Activated CD4-positive, alpha-beta T cell treated with anti-CD3 and anti-CD28 coated beads, Interleukin-2, amount 10 ng/mL, durations not matched to agents 24 days and 14 days (primary cell): ENCODE results near the gene FHIP1B. TPM values are rescaled to one million over a fixed set of nuclear protein-coding genes. Genes with fewer than 3 reads are reported as not detected.

Experiments
- DNase-seq: peaks from one replicate; pipeline ENCODE4 v3.0.0; 2022
- H3K27ac Mint-ChIP-seq: one replicate; pipeline ENCODE4 v1.8.0; 2022; ENCODE audit warnings: mild to moderate bottlenecking, mixed read lengths
- H3K27me3 Mint-ChIP-seq: one replicate; pipeline ENCODE4 v1.8.0; 2022; ENCODE audit warnings: mixed read lengths
- H3K36me3 Mint-ChIP-seq: one replicate; pipeline ENCODE4 v1.8.0; 2022; ENCODE audit warnings: low read depth, mild to moderate bottlenecking, mixed read lengths
- H3K4me1 Mint-ChIP-seq: one replicate; pipeline ENCODE4 v1.8.0; 2021; ENCODE audit warnings: mixed read lengths
- H3K4me3 Mint-ChIP-seq: one replicate; pipeline ENCODE4 v1.8.0; 2022; ENCODE audit warnings: mild to moderate bottlenecking, moderate library complexity, mixed read lengths
- H3K9me3 Mint-ChIP-seq: one replicate; pipeline ENCODE4 v1.8.0; 2021; ENCODE audit warnings: mixed read lengths
- intact Hi-C: fragments of 100-400 bp; cut with micrococcal nuclease; formaldehyde crosslinking; loops from one replicate; pipeline ENCODE4 v1.15.1; 2023
- total RNA-seq: library from RNA; stranded (reverse); gene quantifications from 2 replicates; pipeline ENCODE4 v1.2.3, GENCODE V29; 2022

Gene FHIP1B
- total RNA-seq, 1 donor from 2014 or later, result 19.3 TPM

GRCh38 chr11:6205366-6205765 is 29.1 kb downstream of the FHIP1B start, which contains the start of gene C11orf42:
Gene C11orf42 (plus strand): TSS chr11:6205557. CDS start chr11:6205616, 59 bp downstream.
- peak; percentile 51 for DNase-seq
- intact Hi-C loops, result no loop called here
- H3K4me1 Mint-ChIP-seq, result peaks cover 27% of the 10 kb centered on the region
- no peaks in the 10 kb centered on the region for H3K9me3 Mint-ChIP-seq
- no peak within 1 kb of the TSS for H3K27ac Mint-ChIP-seq
- no peak within 1 kb of the TSS for H3K4me3 Mint-ChIP-seq
- no peaks in the 10 kb centered on the region for H3K27me3 Mint-ChIP-seq
- peaks cover 8% of the 10 kb centered on the region for H3K36me3 Mint-ChIP-seq

- H3K36me3 Mint-ChIP-seq, result peaks cover 6% of the 10 kb centered on the region
- no peak overlapping the region for H3K27ac Mint-ChIP-seq
- H3K27me3 Mint-ChIP-seq, result no peaks in the 10 kb centered on the region
- H3K4me3 Mint-ChIP-seq, result no peak overlapping the region
- H3K4me1 Mint-ChIP-seq, result peaks cover 27% of the 10 kb centered on the region
- no peaks in the 10 kb centered on the region for H3K9me3 Mint-ChIP-seq
- intact Hi-C loops, result no loop called here
- peak; percentile 48 for DNase-seq
These were observed 29.7 kb downstream of the FHIP1B start for GRCh38 chr11:6204706-6205105.

GRCh38 chr11:6203327-6203726 is 31.1 kb downstream of the FHIP1B start:
- peak overlapping the region; percentile 41 for H3K27ac Mint-ChIP-seq
- H3K36me3 Mint-ChIP-seq, result peaks cover 3% of the 10 kb centered on the region
- DNase-seq, result peak; percentile 75
- H3K4me1 Mint-ChIP-seq, result peaks cover 27% of the 10 kb centered on the region
- no peaks in the 10 kb centered on the region for H3K27me3 Mint-ChIP-seq
- intact Hi-C loops, result loop anchor here (2.0 kb wide), 1 partner anchor 31 kb away; the partner anchor contains the start of gene FHIP1B
- H3K9me3 Mint-ChIP-seq, result no peaks in the 10 kb centered on the region
- H3K4me3 Mint-ChIP-seq, result peak overlapping the region; percentile 18

- Mint-ChIP-seq H3K36me3 (peaks cover 3% of the 10 kb centered on the region), H3K4me3 (no peak overlapping the region), H3K27me3 (no peaks in the 10 kb centered on the region), H3K9me3 (no peaks in the 10 kb centered on the region), H3K4me1 (peaks cover 30% of the 10 kb centered on the region), H3K27ac (no peak overlapping the region)
- intact Hi-C loops, result loop anchor here (2.0 kb wide), 1 partner anchor 33 kb away; the partner anchor contains the start of gene FHIP1B
- DNase-seq, result peak; percentile 31
These were observed 32.4 kb downstream of the FHIP1B start for GRCh38 chr11:6202041-6202440.

GRCh38 chr11:6201481-6201880 is 33.0 kb downstream of the FHIP1B start:
- Mint-ChIP-seq H3K27ac (no peak overlapping the region), H3K4me3 (no peak overlapping the region), H3K27me3 (no peaks in the 10 kb centered on the region), H3K4me1 (peaks cover 32% of the 10 kb centered on the region), H3K9me3 (no peaks in the 10 kb centered on the region), H3K36me3 (peaks cover 3% of the 10 kb centered on the region)
- DNase-seq, result peak; percentile 47
- intact Hi-C loops, result no loop called here

- Mint-ChIP-seq H3K27ac (peak overlapping the region; percentile 17), H3K4me1 (peaks cover 37% of the 10 kb centered on the region), H3K4me3 (no peak overlapping the region), H3K36me3 (peaks cover 3% of the 10 kb centered on the region), H3K27me3 (no peaks in the 10 kb centered on the region), H3K9me3 (no peaks in the 10 kb centered on the region)
- intact Hi-C loops, result no loop called here
- peak; percentile 49 for DNase-seq
These were observed 33.5 kb downstream of the FHIP1B start for GRCh38 chr11:6200975-6201374.

GRCh38 chr11:6199174-6199810 is 35.1 kb downstream of the FHIP1B start, which contains the start of gene OR52W1:
Gene OR52W1 (plus strand): TSS chr11:6199224. CDS start chr11:6199224, 0 bp downstream.
- H3K4me1 Mint-ChIP-seq, result peaks cover 37% of the 10 kb centered on the region
- peak; percentile 44 for DNase-seq
- H3K4me3 Mint-ChIP-seq, result no peak within 1 kb of the TSS
- no peak within 1 kb of the TSS for H3K27ac Mint-ChIP-seq
- intact Hi-C loops, result no loop called here
- no peaks in the 10 kb centered on the region for H3K27me3 Mint-ChIP-seq
- H3K9me3 Mint-ChIP-seq, result no peaks in the 10 kb centered on the region
- H3K36me3 Mint-ChIP-seq, result peaks cover 3% of the 10 kb centered on the region

GRCh38 chr11:6197466-6198200 is 36.8 kb downstream of the FHIP1B start:
- peak; percentile 43 for DNase-seq
- Mint-ChIP-seq H3K36me3 (no peaks in the 10 kb centered on the region), H3K27me3 (no peaks in the 10 kb centered on the region), H3K4me1 (peaks cover 23% of the 10 kb centered on the region), H3K9me3 (no peaks in the 10 kb centered on the region), H3K27ac (no peak overlapping the region), H3K4me3 (no peak overlapping the region)
- intact Hi-C loops, result no loop called here

GRCh38 chr11:6196396-6196795 is 38.0 kb downstream of the FHIP1B start:
- no peaks in the 10 kb centered on the region for H3K9me3 Mint-ChIP-seq
- peaks cover 18% of the 10 kb centered on the region for H3K4me1 Mint-ChIP-seq
- peaks cover 4% of the 10 kb centered on the region for H3K27me3 Mint-ChIP-seq
- no peak overlapping the region for H3K27ac Mint-ChIP-seq
- H3K4me3 Mint-ChIP-seq, result no peak overlapping the region
- peak; percentile 57 for DNase-seq
- intact Hi-C loops, result no loop called here
- H3K36me3 Mint-ChIP-seq, result no peaks in the 10 kb centered on the region

GRCh38 chr11:6194065-6194581 is 40.3 kb downstream of the FHIP1B start:
- H3K36me3 Mint-ChIP-seq, result no peaks in the 10 kb centered on the region

GRCh38 chr11:6191742-6192141 is 42.7 kb downstream of the FHIP1B start:
- intact Hi-C loops, result no loop called here
- Mint-ChIP-seq H3K27me3 (peaks cover 4% of the 10 kb centered on the region), H3K4me3 (no peak overlapping the region), H3K9me3 (no peaks in the 10 kb centered on the region), H3K27ac (no peak overlapping the region), H3K4me1 (peaks cover 11% of the 10 kb centered on the region), H3K36me3 (no peaks in the 10 kb centered on the region)
- no peak for DNase-seq

More at GRCh38 chr11:6194065-6194581, 40.3 kb downstream of the FHIP1B start:
- no peak overlapping the region for H3K27ac Mint-ChIP-seq
- H3K4me1 Mint-ChIP-seq, result peaks cover 13% of the 10 kb centered on the region
- peaks cover 4% of the 10 kb centered on the region for H3K27me3 Mint-ChIP-seq
- intact Hi-C loops, result no loop called here
- no peaks in the 10 kb centered on the region for H3K9me3 Mint-ChIP-seq
- DNase-seq, result no peak
- H3K4me3 Mint-ChIP-seq, result no peak overlapping the region

GRCh38 chr11:6175440-6175839 is 59.0 kb downstream of the FHIP1B start:
- Mint-ChIP-seq H3K4me1 (peaks cover 2% of the 10 kb centered on the region), H3K9me3 (no peaks in the 10 kb centered on the region), H3K36me3 (no peaks in the 10 kb centered on the region), H3K27me3 (peaks cover 23% of the 10 kb centered on the region), H3K27ac (no peak overlapping the region), H3K4me3 (no peak overlapping the region)
- DNase-seq, result no peak
- intact Hi-C loops, result no loop called here

GRCh38 chr11:6170226-6170625 is 64.2 kb downstream of the FHIP1B start, which contains the start of gene OR52B2:
Gene OR52B2 (minus strand): TSS chr11:6170326. CDS start chr11:6170326, 0 bp downstream.
- Mint-ChIP-seq H3K27me3 (peaks cover 16% of the 10 kb centered on the region), H3K4me3 (no peak within 1 kb of the TSS), H3K27ac (no peak within 1 kb of the TSS), H3K4me1 (no peaks in the 10 kb centered on the region), H3K9me3 (no peaks in the 10 kb centered on the region), H3K36me3 (no peaks in the 10 kb centered on the region)
- intact Hi-C loops, result no loop called here
- DNase-seq, result no peak
